ENCODE results near the gene PPP1R9A.

The PPP1R9A gene

GRCh38 chr7:94955807-94956206 lies 48.4 kb downstream of the PPP1R9A start:
- H3K27ac ChIP-seq: no peak overlapping the region
- H3K79me2 ChIP-seq: peaks cover 8% of the 10 kb centered on the region
- no peaks in the 10 kb centered on the region for H3K36me3 ChIP-seq (ENCODE audit: control insufficient read depth, insufficient read depth, low read length)
- H3K9me3 ChIP-seq (ENCODE audit: control insufficient read depth, low read length): no peaks in the 10 kb centered on the region
- no peak overlapping the region for H3K4me3 ChIP-seq (ENCODE audit: low read depth, low read length)
- H3K27me3 ChIP-seq (ENCODE audit: control insufficient read depth, insufficient read depth, low read length): no peaks in the 10 kb centered on the region
- no peak overlapping the region for H3K4me2 ChIP-seq (ENCODE audit: low read length)
- no peak overlapping the region for H2AFZ ChIP-seq
- no peak overlapping the region for H3K9ac ChIP-seq
- no peaks in the 10 kb centered on the region for H3K4me1 ChIP-seq
- TF ChIP-seq, protein P1, sequence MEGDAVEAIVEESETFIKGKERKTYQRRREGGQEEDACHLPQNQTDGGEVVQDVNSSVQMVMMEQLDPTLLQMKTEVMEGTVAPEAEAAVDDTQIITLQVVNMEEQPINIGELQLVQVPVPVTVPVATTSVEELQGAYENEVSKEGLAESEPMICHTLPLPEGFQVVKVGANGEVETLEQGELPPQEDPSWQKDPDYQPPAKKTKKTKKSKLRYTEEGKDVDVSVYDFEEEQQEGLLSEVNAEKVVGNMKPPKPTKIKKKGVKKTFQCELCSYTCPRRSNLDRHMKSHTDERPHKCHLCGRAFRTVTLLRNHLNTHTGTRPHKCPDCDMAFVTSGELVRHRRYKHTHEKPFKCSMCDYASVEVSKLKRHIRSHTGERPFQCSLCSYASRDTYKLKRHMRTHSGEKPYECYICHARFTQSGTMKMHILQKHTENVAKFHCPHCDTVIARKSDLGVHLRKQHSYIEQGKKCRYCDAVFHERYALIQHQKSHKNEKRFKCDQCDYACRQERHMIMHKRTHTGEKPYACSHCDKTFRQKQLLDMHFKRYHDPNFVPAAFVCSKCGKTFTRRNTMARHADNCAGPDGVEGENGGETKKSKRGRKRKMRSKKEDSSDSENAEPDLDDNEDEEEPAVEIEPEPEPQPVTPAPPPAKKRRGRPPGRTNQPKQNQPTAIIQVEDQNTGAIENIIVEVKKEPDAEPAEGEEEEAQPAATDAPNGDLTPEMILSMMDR (IDR thresholded peaks at IDR 0.05): no peak

DNA sequence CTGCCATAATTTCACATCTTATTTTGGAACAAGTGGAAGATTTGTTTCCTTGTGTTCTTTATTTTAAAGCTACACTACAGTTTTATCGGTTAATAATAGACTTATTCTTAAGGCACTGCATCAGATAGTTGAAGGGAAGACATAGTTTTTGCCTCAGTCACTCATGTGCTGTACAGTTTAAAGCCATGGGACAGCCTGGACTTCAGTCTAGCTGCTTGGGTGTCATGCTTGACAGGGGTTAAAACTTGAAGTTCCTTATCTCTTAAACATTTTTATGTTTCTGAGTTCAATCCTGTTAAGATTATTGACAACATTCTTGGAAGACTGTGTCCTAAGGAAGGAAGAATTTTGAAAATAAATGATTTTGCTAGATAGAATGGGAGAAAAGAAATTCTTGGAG lies 49.7 kb downstream of the PPP1R9A start:
- Histone ChIP-seq H3K36me3 (ENCODE audit: control insufficient read depth, insufficient read depth, low read length) (no peaks in the 10 kb centered on the region), H2AFZ (no peak overlapping the region), H3K79me2 (peaks cover 6% of the 10 kb centered on the region), H3K27ac (no peak overlapping the region), H3K9ac (no peak overlapping the region), H3K4me3 (ENCODE audit: low read depth, low read length) (no peak overlapping the region), H3K4me1 (no peaks in the 10 kb centered on the region), H3K4me2 (ENCODE audit: low read length) (no peak overlapping the region), H3K9me3 (ENCODE audit: control insufficient read depth, low read length) (no peaks in the 10 kb centered on the region), H3K27me3 (ENCODE audit: control insufficient read depth, insufficient read depth, low read length) (no peaks in the 10 kb centered on the region)
- TF ChIP-seq, protein P1 (IDR thresholded peaks at IDR 0.05): no peak

GRCh38 chr7:94962661-94963060 lies 55.3 kb downstream of the PPP1R9A start:
- no peaks in the 10 kb centered on the region for H3K36me3 ChIP-seq (ENCODE audit: control insufficient read depth, insufficient read depth, low read length)
- H3K27ac ChIP-seq: no peak overlapping the region
- H3K79me2 ChIP-seq: peaks cover 5% of the 10 kb centered on the region
- TF ChIP-seq, protein P1 (IDR thresholded peaks at IDR 0.05): no peak
- H3K4me1 ChIP-seq: no peaks in the 10 kb centered on the region
- H3K27me3 ChIP-seq (ENCODE audit: control insufficient read depth, insufficient read depth, low read length): no peaks in the 10 kb centered on the region
- no peak overlapping the region for H3K4me2 ChIP-seq (ENCODE audit: low read length)
- no peak overlapping the region for H3K4me3 ChIP-seq (ENCODE audit: low read depth, low read length)
- no peak overlapping the region for H2AFZ ChIP-seq
- no peaks in the 10 kb centered on the region for H3K9me3 ChIP-seq (ENCODE audit: control insufficient read depth, low read length)
- no peak overlapping the region for H3K9ac ChIP-seq

DNA sequence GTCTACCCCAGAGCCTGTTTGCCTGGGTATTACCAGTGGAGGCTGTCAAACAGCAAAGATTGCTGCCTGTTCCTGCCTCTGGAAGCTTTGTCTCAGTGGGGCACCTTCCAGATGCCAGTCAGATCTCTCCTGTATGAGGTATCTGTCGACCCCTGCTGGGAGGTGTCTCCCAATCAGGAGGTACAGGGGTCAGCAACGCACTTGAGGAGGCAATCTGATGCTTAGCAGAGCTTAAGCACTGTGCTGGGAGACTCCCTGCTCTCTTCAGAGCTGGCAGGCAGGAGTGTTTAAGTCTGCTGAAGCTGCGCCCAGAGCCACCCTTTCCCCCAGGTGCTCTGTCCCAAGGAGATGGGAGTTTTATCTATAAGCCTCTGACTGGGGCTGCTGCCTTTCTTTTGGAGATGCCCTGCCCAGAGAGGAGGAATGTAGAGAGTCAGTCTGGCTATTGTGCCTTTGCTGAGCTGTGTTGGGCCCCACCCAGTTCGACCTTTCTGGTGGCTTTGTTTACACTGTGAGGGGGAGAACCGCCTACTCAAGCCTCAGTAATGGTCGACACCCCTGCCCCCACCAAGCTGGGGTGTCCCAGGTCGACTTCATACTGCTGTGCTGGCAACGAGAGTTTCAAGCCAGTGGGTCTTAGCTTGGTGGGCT lies 62.2 kb downstream of the PPP1R9A start:
- Histone ChIP-seq H2AFZ (no peak overlapping the region), H3K4me2 (ENCODE audit: low read length) (no peak overlapping the region), H3K79me2 (peaks cover 6% of the 10 kb centered on the region), H3K27ac (no peak overlapping the region), H3K27me3 (ENCODE audit: control insufficient read depth, insufficient read depth, low read length) (no peaks in the 10 kb centered on the region), H3K9me3 (ENCODE audit: control insufficient read depth, low read length) (no peaks in the 10 kb centered on the region), H3K9ac (no peak overlapping the region), H3K4me1 (no peaks in the 10 kb centered on the region), H3K4me3 (ENCODE audit: low read depth, low read length) (no peak overlapping the region), H3K36me3 (ENCODE audit: control insufficient read depth, insufficient read depth, low read length) (no peaks in the 10 kb centered on the region)
- TF ChIP-seq, protein P1 (IDR thresholded peaks at IDR 0.05): no peak

DNA sequence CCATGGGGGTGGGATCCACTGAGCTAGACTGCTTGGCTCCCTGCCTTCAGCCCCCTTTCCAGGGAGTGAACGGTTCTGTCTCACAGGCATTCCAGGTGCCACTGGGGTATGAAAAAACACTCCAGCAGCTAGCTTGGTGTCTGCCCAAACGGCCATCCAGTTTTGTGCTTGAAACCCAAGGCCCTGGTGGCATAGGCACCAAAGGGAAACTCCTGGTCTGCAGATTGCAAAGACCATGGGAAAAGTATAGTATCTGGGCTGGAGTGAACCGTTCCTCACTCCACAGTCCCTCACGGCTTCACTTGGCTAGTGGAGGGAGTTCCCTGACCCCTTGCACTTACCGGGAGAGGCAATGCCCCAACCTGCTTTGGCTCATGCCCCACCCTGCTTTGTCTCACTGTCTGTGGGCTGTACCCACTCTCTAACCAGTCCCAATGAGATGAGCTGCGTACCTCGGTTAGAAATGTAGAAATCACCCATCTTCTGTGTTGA lies 62.7 kb downstream of the PPP1R9A start:
- H3K36me3 ChIP-seq (ENCODE audit: control insufficient read depth, insufficient read depth, low read length): no peaks in the 10 kb centered on the region
- TF ChIP-seq, protein P1 (IDR thresholded peaks at IDR 0.05): no peak
- H3K4me2 ChIP-seq (ENCODE audit: low read length): no peak overlapping the region
- no peak overlapping the region for H3K4me3 ChIP-seq (ENCODE audit: low read depth, low read length)
- no peaks in the 10 kb centered on the region for H3K9me3 ChIP-seq (ENCODE audit: control insufficient read depth, low read length)
- H3K79me2 ChIP-seq: peaks cover 6% of the 10 kb centered on the region
- H3K9ac ChIP-seq: no peak overlapping the region
- no peak overlapping the region for H3K27ac ChIP-seq
- no peaks in the 10 kb centered on the region for H3K4me1 ChIP-seq
- no peaks in the 10 kb centered on the region for H3K27me3 ChIP-seq (ENCODE audit: control insufficient read depth, insufficient read depth, low read length)
- no peak overlapping the region for H2AFZ ChIP-seq

Measured in parathyroid adenoma (tissue), 2 donors.